IPS-18c (cell line): ENCODE data around the gene CENPP.

Experiments used
- H3K4me3 ChIP-seq: 2 replicates; pipeline ENCODE4 v1.7.0; 2013; ENCODE audit warnings: low read depth, mild to moderate bottlenecking, low read length, moderate library complexity; ENCODE audit not compliant: insufficient read depth
- H3K9me3 ChIP-seq: one replicate; pipeline ENCODE4 v1.6.1; 2013; ENCODE audit warnings: mild to moderate bottlenecking, low read length, moderate library complexity; ENCODE audit not compliant: control insufficient read depth, insufficient read depth

Gene CENPP

GRCh38 chr9:92637886-92638620 is 312.3 kb downstream of the CENPP start:
- no peaks in the 10 kb centered on the region for H3K9me3 ChIP-seq
- H3K4me3 ChIP-seq: no peak overlapping the region

GRCh38 chr9:92638621-92639101 is 312.9 kb downstream of the CENPP start:
- Histone ChIP-seq H3K4me3 (no peak overlapping the region), H3K9me3 (no peaks in the 10 kb centered on the region)

DNA sequence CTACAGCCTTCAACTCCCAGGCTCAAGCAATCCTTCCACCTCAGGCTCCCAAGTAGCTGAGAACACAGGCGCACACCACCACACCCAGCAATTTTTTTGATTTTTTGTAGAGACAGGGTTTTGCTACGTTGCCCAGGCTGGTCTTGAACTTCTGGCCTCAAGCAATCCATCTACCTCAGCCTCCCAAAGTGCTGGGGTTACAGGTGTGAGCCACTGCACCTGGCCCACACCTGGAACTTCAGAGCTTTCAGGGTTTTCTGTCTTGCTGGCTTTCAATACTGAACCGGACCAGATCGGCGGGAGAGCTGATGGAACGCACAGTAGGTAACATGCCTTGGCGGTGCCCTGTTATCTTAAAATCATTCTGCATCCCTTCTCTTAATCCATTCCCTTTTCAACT is 313.4 kb downstream of the CENPP start:
- Histone ChIP-seq H3K9me3 (no peaks in the 10 kb centered on the region), H3K4me3 (no peak overlapping the region)

GRCh38 chr9:92639791-92640271 is 314.1 kb downstream of the CENPP start:
- no peaks in the 10 kb centered on the region for H3K9me3 ChIP-seq

GRCh38 chr9:92640398-92641091 is 314.8 kb downstream of the CENPP start:
- no peak overlapping the region for H3K4me3 ChIP-seq
- H3K9me3 ChIP-seq: no peaks in the 10 kb centered on the region

More at GRCh38 chr9:92639791-92640271, 314.1 kb downstream of the CENPP start:
- no peak overlapping the region for H3K4me3 ChIP-seq

- no peaks in the 10 kb centered on the region for H3K9me3 ChIP-seq
- no peak overlapping the region for H3K4me3 ChIP-seq
Measured at GRCh38 chr9:92641092-92641809, 315.5 kb downstream of the CENPP start.

GRCh38 chr9:92642041-92642451 is 316.3 kb downstream of the CENPP start:
- H3K9me3 ChIP-seq: no peaks in the 10 kb centered on the region
- H3K4me3 ChIP-seq: no peak overlapping the region

DNA sequence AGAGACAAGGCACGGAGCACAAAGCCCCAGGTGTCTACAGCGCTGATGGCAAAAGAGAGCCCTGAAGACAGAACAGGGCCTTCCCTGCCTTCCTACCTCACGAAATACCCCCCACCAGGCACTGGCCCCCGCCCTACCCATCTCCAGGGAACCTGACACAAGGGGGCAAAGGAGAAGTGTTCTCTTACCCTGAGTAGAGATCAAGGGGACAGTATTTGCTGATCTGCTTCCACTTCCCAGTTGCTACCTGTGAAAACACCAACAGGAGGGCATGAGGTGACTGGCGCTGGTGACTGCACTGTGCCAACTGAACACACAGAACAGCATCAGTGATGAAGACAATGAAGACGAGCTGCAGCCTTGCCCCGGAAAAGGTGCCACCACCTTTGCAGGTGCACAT is 316.8 kb downstream of the CENPP start:
- H3K4me3 ChIP-seq: no peak overlapping the region
- H3K9me3 ChIP-seq: no peaks in the 10 kb centered on the region

DNA sequence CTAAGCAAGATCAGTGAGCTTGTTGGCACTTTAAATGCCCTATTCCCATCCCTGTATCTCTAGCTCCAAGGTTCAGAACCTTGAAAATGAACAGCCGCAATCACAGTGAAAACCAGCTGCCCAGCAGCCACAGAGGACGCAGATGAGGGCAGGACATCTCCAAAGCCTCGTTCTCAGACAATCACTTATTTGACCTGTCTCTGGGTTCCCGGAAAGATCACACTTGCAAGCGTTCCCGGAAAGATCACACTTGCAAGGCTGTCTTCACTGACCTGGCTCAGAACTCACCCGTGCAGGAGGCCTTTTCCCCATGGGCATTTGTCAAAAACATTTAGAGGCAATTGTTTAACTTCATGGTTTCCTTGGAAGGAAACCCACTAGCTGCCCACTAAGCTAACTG is 318.5 kb downstream of the CENPP start:
- no peaks in the 10 kb centered on the region for H3K9me3 ChIP-seq
- H3K4me3 ChIP-seq: no peak overlapping the region

DNA sequence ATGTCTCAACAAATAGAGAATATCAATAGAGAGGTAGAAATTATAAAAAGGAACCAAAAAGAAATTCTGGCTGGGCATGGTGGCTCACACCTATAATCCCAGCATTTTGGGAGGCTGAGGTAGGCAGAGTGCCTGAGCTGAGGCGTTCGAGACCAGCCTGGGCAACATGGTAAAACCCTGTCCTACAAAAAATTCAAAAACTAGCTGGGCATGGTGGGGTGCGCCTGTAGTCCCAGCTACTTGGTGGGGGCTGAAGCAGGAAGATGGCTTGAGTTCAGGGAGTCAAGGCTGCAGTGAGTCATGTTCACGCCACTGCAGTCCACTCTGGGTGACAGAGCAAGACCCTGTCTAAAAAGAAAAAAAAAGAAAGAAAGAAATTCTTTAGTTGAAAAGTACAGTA is 319.3 kb downstream of the CENPP start:
- H3K4me3 ChIP-seq: no peak overlapping the region
- H3K9me3 ChIP-seq: no peaks in the 10 kb centered on the region

GRCh38 chr9:92647671-92648473 is 322.1 kb downstream of the CENPP start:
- H3K4me3 ChIP-seq: no peak overlapping the region
- H3K9me3 ChIP-seq: no peaks in the 10 kb centered on the region

- H3K4me3 ChIP-seq: no peak overlapping the region
Measured at GRCh38 chr9:92648474-92648971, 322.8 kb downstream of the CENPP start.

DNA sequence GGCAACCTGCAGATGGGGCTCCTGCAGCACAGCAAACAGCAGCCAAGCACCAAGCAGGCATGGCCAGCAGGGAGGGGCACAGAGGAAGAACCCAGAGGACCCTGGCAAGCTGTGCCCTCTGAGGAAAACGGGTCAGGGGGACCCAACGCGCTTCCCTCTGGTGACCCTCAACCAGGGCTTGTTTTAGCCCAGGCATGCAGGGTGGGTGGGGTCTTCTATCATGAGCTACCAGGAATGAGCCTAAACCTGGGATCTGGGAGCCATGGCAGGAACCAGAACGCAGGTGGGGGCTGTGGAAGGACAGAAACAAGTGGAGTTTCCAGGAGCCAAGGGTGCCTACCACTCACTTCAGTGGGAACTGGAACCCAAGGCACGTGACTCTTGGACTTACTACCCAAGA is 323.3 kb downstream of the CENPP start:
- H3K9me3 ChIP-seq: no peaks in the 10 kb centered on the region
- no peak overlapping the region for H3K4me3 ChIP-seq

More at GRCh38 chr9:92648474-92648971, 322.8 kb downstream of the CENPP start:
- no peaks in the 10 kb centered on the region for H3K9me3 ChIP-seq

GRCh38 chr9:92650296-92650695 is 324.5 kb downstream of the CENPP start:
- Histone ChIP-seq H3K9me3 (no peaks in the 10 kb centered on the region), H3K4me3 (no peak overlapping the region)

DNA sequence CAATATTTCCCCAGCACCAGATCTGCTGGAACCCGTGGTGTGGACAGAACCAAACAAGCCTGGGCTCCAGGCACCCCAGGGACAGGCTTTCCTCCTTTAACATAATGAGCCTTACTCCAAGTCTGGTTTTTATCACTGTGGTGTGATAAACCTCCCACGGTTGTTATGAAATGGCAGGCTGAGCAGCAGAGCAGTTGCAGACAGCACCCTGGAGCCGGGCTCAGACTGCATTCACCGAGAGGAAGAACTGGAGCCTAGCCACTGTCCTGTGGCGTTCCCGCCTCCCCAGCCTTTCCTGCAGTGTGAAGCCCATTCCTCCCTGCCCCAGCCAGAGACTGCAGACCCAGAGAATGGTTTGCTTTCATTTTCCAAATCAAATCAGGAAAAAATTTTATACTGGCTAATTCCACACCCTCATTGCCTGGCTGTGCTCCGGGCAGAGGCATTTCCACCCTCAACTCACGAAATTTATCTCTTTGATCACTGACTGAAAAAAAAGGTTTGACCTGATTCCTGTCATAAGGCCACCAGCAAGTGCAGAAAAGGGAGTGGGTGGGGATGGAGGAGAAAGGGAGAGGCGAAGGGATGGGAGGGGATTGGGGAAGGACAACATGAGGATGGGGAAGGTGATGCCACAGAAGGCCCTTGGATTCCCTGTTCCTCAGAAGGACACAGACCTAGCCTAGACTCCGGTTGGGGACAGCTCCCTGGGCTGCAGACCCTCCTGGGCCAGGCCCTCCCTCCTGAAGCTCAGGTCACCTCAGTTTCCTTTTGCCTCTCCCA is 325.3 kb downstream of the CENPP start:
- H3K9me3 ChIP-seq: no peaks in the 10 kb centered on the region
- no peak overlapping the region for H3K4me3 ChIP-seq

GRCh38 chr9:92652461-92652860 is 326.7 kb downstream of the CENPP start:
- H3K4me3 ChIP-seq: no peak overlapping the region
- no peaks in the 10 kb centered on the region for H3K9me3 ChIP-seq
